IPS-11a (cell line): ENCODE data around the gene SUCNR1.
"Not testable (repeated sequence)": the region's sequence is repeated elsewhere in the genome, so short reads cannot be mapped to it uniquely, and the experiment has no call there.

Source experiments
- H3K4me3 ChIP-seq: one replicate; pipeline ENCODE4 v1.5.1; 2013; ENCODE audit warnings: low read depth, low read length, control low read depth

Gene SUCNR1

GRCh38 chr3:151871639-151872468 is 1.6 kb upstream of the SUCNR1 start:
- H3K4me3 ChIP-seq, result no peak overlapping the region

- not testable (repeated sequence) for H3K4me3 ChIP-seq
These were observed 636 bp downstream of the SUCNR1 start for GRCh38 chr3:151874079-151874478.

GRCh38 chr3:151875759-151876158 is 2.3 kb downstream of the SUCNR1 start:
- no peak overlapping the region for H3K4me3 ChIP-seq

GRCh38 chr3:151877269-151877668 is 3.8 kb downstream of the SUCNR1 start:
- no peak overlapping the region for H3K4me3 ChIP-seq

GRCh38 chr3:151878465-151878864 is 5.0 kb downstream of the SUCNR1 start:
- no peak overlapping the region for H3K4me3 ChIP-seq

- no peak overlapping the region for H3K4me3 ChIP-seq
These were observed 5.6 kb downstream of the SUCNR1 start for GRCh38 chr3:151879037-151879436.

- no peak overlapping the region for H3K4me3 ChIP-seq
These were observed 6.4 kb downstream of the SUCNR1 start for GRCh38 chr3:151879679-151880415.

- H3K4me3 ChIP-seq, result no peak overlapping the region
These were observed 6.9 kb downstream of the SUCNR1 start for GRCh38 chr3:151880416-151880690.

GRCh38 chr3:151881137-151881536 is 7.7 kb downstream of the SUCNR1 start:
- no peak overlapping the region for H3K4me3 ChIP-seq

- H3K4me3 ChIP-seq, result not testable (repeated sequence)
These were observed 12.0 kb downstream of the SUCNR1 start for GRCh38 chr3:151885397-151885796.

- not testable (repeated sequence) for H3K4me3 ChIP-seq
These were observed 14.2 kb downstream of the SUCNR1 start for GRCh38 chr3:151887450-151888211.

- no peak overlapping the region for H3K4me3 ChIP-seq
These were observed 17.3 kb downstream of the SUCNR1 start for GRCh38 chr3:151890721-151891141.

- H3K4me3 ChIP-seq, result no peak overlapping the region
These were observed 18.3 kb downstream of the SUCNR1 start for GRCh38 chr3:151891721-151892120.

- H3K4me3 ChIP-seq, result no peak overlapping the region
These were observed 20.8 kb downstream of the SUCNR1 start for GRCh38 chr3:151894219-151894618.

- no peak overlapping the region for H3K4me3 ChIP-seq
These were observed 22.2 kb downstream of the SUCNR1 start for GRCh38 chr3:151895478-151896241.

- no peak overlapping the region for H3K4me3 ChIP-seq
These were observed 23.0 kb downstream of the SUCNR1 start for GRCh38 chr3:151896246-151897012.

GRCh38 chr3:151898121-151898520 is 24.7 kb downstream of the SUCNR1 start:
- H3K4me3 ChIP-seq, result not testable (repeated sequence)

- H3K4me3 ChIP-seq, result not testable (repeated sequence)
These were observed 25.3 kb downstream of the SUCNR1 start for GRCh38 chr3:151898564-151899261.

GRCh38 chr3:151899996-151900395 is 26.6 kb downstream of the SUCNR1 start:
- no peak overlapping the region for H3K4me3 ChIP-seq

GRCh38 chr3:151900460-151900859 is 27.0 kb downstream of the SUCNR1 start:
- no peak overlapping the region for H3K4me3 ChIP-seq
